WTC11 (cell line): Measurements from ENCODE around the gene NHSL2.

Experiments
- CBFB ChIP-seq: sonication (generic); formaldehyde crosslinking; IDR thresholded peaks from 2 replicates; pipeline ENCODE4 v1.8.1; 2022; ENCODE audit warnings: mild to moderate bottlenecking, low read depth, missing genetic modification reagents
- CREM ChIP-seq: sonication (generic); formaldehyde crosslinking; IDR thresholded peaks from 2 replicates; pipeline ENCODE4 v1.8.1; 2022; ENCODE audit warnings: mild to moderate bottlenecking, missing genetic modification reagents, moderate library complexity
- NFE2L1 ChIP-seq: sonication (generic); formaldehyde crosslinking; IDR thresholded peaks from 2 replicates; pipeline ENCODE4 v1.8.1; 2023; ENCODE audit warnings: missing genetic modification reagents
- NFYB ChIP-seq: sonication (generic); formaldehyde crosslinking; conservative IDR thresholded peaks from 2 replicates; pipeline ENCODE4 v1.8.0; 2022; ENCODE audit warnings: low read depth, missing genetic modification reagents
- PRRX2 ChIP-seq: fragments of 250-450 bp; sonication (Bioruptor Pico); IDR thresholded peaks from 2 replicates; pipeline ENCODE4 v1.8.0; 2021; ENCODE audit warnings: mild to moderate bottlenecking
- SP1 ChIP-seq: sonication (generic); formaldehyde crosslinking; conservative IDR thresholded peaks from 2 replicates; pipeline ENCODE4 v1.8.1; 2022; ENCODE audit warnings: missing genetic modification reagents
- TP53 ChIP-seq: sonication (generic); formaldehyde crosslinking; IDR thresholded peaks from 2 replicates; pipeline ENCODE4 v1.8.1; 2023; ENCODE audit warnings: mild to moderate bottlenecking, missing genetic modification reagents
- ZNF232 ChIP-seq: sonication (generic); formaldehyde crosslinking; IDR thresholded peaks from 2 replicates; pipeline ENCODE4 v1.8.0; 2022; ENCODE audit warnings: mild to moderate bottlenecking, missing genetic modification reagents
- TF ChIP-seq, protein P1 (sequence below): fragments of 200-600 bp; IDR thresholded peaks from 2 replicates; pipeline ENCODE4 v1.8.0; 2022; ENCODE audit warnings: antibody characterized with exemption
- TF ChIP-seq, protein P2 (sequence below): sonication (generic); formaldehyde crosslinking; IDR thresholded peaks from 2 replicates; pipeline ENCODE4 v1.8.1; 2023; ENCODE audit warnings: mild to moderate bottlenecking, moderate library complexity, missing genetic modification reagents
- TF ChIP-seq, protein P3 (sequence below): sonication (generic); formaldehyde crosslinking; IDR thresholded peaks from 2 replicates; pipeline ENCODE4 v1.8.1; 2022; ENCODE audit warnings: low read depth, missing genetic modification reagents, borderline replicate concordance
- TF ChIP-seq, protein P4 (sequence below): sonication (generic); formaldehyde crosslinking; IDR thresholded peaks from 2 replicates; pipeline ENCODE4 v1.8.1; 2023; ENCODE audit warnings: mild to moderate bottlenecking, missing genetic modification reagents

DNA sequence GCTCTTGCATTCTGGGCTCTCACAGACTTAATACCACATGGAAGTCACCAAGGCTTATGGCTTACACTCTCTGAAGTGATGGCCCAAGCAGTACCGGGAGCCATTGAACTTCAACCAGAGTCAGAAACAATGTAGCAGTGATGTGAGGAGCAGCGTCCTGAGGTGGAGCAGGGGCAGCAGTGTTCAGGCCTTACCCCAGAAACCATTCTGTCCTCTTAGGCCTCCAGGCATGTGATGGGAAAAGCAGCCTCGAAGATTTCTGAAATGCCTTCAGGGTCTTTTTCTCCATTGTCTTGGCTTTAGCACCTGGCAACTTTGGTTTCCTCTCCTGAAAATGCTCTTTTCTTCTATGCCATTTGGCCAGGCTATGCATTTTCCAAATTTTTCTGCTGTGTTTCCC is 248.1 kb downstream of the NHSL2 start:
- TF ChIP-seq, protein P1, sequence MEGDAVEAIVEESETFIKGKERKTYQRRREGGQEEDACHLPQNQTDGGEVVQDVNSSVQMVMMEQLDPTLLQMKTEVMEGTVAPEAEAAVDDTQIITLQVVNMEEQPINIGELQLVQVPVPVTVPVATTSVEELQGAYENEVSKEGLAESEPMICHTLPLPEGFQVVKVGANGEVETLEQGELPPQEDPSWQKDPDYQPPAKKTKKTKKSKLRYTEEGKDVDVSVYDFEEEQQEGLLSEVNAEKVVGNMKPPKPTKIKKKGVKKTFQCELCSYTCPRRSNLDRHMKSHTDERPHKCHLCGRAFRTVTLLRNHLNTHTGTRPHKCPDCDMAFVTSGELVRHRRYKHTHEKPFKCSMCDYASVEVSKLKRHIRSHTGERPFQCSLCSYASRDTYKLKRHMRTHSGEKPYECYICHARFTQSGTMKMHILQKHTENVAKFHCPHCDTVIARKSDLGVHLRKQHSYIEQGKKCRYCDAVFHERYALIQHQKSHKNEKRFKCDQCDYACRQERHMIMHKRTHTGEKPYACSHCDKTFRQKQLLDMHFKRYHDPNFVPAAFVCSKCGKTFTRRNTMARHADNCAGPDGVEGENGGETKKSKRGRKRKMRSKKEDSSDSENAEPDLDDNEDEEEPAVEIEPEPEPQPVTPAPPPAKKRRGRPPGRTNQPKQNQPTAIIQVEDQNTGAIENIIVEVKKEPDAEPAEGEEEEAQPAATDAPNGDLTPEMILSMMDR: no peak
- TF ChIP-seq, protein P2, sequence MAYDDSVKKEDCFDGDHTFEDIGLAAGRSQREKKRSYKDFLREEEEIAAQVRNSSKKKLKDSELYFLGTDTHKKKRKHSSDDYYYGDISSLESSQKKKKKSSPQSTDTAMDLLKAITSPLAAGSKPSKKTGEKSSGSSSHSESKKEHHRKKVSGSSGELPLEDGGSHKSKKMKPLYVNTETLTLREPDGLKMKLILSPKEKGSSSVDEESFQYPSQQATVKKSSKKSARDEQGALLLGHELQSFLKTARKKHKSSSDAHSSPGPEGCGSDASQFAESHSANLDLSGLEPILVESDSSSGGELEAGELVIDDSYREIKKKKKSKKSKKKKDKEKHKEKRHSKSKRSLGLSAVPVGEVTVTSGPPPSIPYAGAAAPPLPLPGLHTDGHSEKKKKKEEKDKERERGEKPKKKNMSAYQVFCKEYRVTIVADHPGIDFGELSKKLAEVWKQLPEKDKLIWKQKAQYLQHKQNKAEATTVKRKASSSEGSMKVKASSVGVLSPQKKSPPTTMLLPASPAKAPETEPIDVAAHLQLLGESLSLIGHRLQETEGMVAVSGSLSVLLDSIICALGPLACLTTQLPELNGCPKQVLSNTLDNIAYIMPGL: no peak
- TF ChIP-seq CBFB (CRISPR knock-in tag) (no peak), ZNF232 (CRISPR knock-in tag) (no peak), PRRX2 (no peak), NFE2L1 (CRISPR knock-in tag) (no peak), CREM (CRISPR knock-in tag) (no peak), TP53 (CRISPR knock-in tag) (no peak), SP1 (CRISPR knock-in tag) (no peak), NFYB (CRISPR knock-in tag) (no peak)
- TF ChIP-seq, protein P3, sequence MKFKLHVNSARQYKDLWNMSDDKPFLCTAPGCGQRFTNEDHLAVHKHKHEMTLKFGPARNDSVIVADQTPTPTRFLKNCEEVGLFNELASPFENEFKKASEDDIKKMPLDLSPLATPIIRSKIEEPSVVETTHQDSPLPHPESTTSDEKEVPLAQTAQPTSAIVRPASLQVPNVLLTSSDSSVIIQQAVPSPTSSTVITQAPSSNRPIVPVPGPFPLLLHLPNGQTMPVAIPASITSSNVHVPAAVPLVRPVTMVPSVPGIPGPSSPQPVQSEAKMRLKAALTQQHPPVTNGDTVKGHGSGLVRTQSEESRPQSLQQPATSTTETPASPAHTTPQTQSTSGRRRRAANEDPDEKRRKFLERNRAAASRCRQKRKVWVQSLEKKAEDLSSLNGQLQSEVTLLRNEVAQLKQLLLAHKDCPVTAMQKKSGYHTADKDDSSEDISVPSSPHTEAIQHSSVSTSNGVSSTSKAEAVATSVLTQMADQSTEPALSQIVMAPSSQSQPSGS: no peak
- TF ChIP-seq, protein P4, sequence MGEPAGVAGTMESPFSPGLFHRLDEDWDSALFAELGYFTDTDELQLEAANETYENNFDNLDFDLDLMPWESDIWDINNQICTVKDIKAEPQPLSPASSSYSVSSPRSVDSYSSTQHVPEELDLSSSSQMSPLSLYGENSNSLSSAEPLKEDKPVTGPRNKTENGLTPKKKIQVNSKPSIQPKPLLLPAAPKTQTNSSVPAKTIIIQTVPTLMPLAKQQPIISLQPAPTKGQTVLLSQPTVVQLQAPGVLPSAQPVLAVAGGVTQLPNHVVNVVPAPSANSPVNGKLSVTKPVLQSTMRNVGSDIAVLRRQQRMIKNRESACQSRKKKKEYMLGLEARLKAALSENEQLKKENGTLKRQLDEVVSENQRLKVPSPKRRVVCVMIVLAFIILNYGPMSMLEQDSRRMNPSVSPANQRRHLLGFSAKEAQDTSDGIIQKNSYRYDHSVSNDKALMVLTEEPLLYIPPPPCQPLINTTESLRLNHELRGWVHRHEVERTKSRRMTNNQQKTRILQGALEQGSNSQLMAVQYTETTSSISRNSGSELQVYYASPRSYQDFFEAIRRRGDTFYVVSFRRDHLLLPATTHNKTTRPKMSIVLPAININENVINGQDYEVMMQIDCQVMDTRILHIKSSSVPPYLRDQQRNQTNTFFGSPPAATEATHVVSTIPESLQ (CRISPR knock-in tag): no peak
